Anterior cingulate cortex (tissue), 58 donors: Measurements from ENCODE around the gene RETREG3.

Experiments used
- DNase-seq, 58 donors: peaks; one replicate each; lab custom pipeline; 2025; lab: John Stamatoyannopoulos, UW

Gene RETREG3

GRCh38 chr17:42617956-42618431 lies 8.8 kb upstream of the RETREG3 start:
- no peak for DNase-seq

GRCh38 chr17:42613699-42614295 lies 4.6 kb upstream of the RETREG3 start:
- DNase-seq: no peak

DNA sequence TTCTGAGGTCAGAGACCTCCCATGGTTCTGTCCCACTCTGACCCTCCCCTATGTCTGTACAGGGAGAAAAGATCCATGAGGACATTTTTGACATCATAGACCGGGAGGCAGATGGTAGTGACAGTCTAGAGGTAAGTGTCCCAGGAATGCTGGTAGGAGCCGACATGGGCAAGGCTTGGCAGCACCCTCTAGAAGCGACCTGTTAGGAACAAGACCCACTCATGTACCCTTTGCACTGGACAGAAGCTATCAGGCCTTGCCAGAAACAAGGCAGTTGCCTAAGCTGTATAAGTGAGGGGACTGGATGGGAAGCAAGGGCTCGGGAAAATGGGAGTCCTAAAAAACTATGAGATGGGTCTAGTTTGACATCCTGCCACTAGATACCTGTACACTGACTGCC lies 2.8 kb upstream of the RETREG3 start:
- DNase-seq: no peak

DNA sequence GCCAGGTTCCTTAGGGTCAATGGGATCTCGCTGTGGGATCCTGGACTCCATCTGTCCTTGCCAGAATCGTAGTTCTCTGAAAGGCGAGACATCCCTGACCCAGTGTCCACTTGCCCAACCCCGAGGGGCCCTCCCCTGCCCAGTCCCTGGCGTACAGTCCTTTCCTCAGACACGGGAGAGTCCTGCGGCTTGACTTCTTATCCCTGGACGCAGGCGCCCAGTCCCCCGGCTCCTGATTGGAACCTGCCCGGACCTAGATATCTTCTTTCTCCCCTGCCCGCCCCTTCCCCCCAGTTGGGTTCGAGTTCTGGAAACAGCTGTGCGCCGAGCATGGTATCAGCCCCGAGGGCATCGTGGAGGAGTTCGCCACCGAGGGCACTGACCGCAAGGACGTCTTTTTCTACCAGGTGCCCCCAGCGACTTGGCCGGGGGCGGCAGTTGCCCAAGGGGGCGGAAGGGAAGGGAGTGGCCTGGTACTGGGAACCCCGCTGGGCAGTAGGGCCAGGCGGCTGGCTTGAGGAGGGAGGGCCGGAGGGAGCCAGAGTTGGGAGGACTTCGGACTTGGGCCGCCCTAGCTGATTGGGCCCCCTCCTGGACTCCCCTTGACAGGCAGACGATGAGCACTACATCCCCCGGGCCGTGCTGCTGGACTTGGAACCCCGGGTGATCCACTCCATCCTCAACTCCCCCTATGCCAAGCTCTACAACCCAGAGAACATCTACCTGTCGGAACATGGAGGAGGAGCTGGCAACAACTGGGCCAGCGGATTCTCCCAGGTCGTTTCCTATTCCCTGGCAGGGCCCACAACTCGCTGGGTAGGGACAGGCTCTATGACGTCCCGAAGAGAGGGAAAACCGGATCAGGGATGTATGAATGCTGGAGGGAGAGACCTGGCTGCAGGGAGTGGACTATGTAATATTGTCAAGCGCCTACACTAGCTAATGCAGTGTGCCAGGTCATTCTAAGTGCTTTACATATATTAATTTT lies 934 bp upstream of the RETREG3 start:
- peak in 14 of 58 donors; percentile 28 to 74 (median 46) for DNase-seq

- DNase-seq: peak in 6 of 58 donors; percentile 20 to 58 (median 50)
Observed at GRCh38 chr17:42608305-42609181, 631 bp downstream of the RETREG3 start.

DNA sequence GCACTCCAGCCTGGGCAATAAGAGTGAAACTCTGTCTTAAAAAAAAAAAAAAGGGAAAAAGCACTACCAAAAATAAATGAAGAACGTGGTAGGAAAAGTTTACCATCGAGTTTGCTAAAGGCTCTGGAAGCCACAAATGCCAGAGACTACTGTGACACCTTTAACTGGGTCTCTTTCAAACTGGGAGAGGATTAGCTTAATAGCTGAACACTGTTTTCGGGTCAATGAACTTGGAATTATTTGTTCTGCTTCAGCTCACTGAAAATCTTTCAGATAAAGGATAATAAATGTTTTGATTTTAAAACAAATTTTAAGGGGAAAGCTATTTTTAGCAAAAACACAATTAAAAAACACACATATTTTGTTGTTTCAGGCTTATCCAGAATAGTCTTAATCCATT lies 1.4 kb downstream of the RETREG3 start:
- no peak for DNase-seq

- DNase-seq: no peak
Observed at GRCh38 chr17:42603318-42603717, 5.9 kb downstream of the RETREG3 start.

DNA sequence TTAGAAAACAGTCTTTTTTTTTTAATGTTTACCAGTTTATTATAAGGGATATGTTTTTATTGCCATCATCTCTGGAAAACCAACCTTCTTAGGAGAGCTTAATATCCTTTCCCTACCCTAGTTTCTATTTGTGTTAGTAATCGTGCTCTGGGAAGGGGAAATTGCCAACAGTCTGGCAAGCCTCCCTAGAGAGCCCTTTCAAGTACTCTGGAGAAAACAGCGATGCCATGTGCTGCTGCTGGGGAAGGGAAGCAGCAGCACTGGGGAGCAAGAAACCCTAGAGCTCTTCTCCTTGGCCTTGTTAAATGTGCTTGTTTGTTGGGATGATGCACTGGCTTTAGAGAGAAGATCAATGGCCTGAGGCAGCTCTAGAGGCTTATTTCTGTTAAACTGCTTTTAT lies 10.3 kb downstream of the RETREG3 start:
- peak in 20 of 58 donors; percentile 2 to 33 (median 8) for DNase-seq

DNA sequence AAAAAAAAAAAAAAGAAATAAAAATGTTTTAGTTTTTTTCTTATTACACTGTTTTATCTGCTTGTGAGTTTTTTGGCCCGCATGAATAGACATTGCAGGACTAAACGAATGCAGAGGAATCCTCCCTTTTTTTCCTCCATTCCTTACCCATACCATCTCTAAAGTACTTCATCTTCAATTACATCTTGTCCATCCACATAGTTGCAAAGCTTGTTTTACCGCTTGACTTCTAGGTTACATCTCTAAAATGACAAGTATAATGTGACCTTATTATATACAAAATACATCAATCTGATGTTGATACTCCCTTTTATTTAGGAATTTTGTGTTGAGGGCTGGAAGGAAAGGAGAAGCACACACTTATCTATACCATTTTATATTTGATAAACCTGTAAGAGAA lies 12.8 kb downstream of the RETREG3 start:
- DNase-seq: no peak

GRCh38 chr17:42591411-42591810 lies 17.8 kb downstream of the RETREG3 start:
- DNase-seq: no peak

- no peak for DNase-seq
Observed at GRCh38 chr17:42590886-42591285, 18.3 kb downstream of the RETREG3 start.

- no peak for DNase-seq
Observed at GRCh38 chr17:42586514-42587230, 22.5 kb downstream of the RETREG3 start.

DNA sequence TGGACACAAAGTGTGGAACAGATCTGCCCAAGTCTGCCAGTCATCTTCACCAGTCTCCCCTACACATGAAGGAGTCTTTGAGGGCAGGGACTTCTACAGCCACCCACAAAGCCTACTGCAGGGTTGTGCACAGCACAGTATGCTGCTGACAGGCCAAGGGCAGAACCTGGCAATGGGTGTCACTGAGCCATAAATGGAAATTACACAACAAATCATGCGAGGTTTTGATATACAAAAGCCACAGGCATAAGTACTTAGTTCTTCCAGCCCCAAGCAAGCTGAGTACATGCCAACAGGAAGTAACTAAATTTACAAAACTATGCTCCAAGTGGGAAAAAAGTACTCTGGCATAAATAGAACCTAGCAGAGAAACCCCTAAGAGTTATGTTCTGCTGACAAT lies 23.8 kb downstream of the RETREG3 start:
- DNase-seq: no peak

DNA sequence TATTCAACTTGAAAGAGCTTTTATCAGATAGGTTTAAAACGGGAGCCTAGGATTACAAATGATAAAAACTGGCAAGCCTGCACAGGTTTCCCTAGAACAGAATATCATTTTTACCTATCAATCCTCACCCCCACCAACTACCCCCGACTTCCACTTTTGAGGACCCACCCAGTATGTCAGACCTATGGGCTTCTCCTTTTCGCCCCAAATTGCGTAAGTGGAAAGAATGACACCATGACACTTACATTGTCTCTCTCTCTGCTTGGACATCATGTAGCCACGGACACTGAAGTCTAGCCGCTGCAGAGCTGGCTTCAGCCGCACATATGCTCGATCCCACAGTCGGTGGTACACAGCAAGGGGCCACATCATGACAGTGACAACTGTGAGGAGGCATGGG lies 24.3 kb downstream of the RETREG3 start:
- DNase-seq: no peak

DNA sequence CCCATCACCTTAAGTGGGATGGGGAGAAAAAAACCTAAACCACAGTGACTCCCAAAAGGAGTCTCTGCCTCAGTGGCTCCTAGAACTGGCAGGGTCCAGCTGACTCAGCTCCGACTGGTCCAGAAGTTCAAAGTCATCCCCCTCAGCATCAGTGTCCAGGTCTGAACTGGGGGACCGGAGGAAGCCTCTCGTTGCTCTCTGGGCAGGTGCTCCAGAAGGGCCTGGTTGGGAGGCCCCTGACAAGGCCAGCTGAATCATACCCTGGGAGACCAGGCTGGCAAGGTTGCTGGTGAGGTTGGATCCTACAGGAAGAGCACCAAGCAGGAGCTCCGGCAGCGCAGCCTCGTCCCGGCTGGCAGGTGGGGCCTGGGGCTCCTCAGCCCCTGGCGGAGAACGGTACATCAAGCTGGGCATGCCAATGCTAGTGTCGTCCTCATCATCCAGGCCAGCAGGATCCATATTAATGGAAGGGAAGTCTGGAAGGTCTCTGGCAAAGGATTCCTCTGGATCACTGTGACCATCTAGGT lies 27.4 kb downstream of the RETREG3 start:
- no peak for DNase-seq

GRCh38 chr17:42579794-42580551 lies 29.2 kb downstream of the RETREG3 start:
- DNase-seq: no peak

GRCh38 chr17:42578282-42578869 lies 30.8 kb downstream of the RETREG3 start:
- DNase-seq: peak in 49 of 58 donors; percentile 9 to 77 (median 34)

GRCh38 chr17:42577532-42578281 lies 31.5 kb downstream of the RETREG3 start, which contains the start of gene PSMC3IP:
Gene PSMC3IP (minus strand): TSS chr17:42577729. CDS start chr17:42577686, 43 bp downstream.
- peak; percentile 66 to 96 (median 91) for DNase-seq
